Osteocyte (in vitro differentiated cells): ENCODE results near the gene PRDM11. TPM values are rescaled to one million over a fixed set of nuclear protein-coding genes. Genes with fewer than 3 reads are reported as not detected.

Experiments
- DNase-seq: peaks from one replicate; pipeline ENCODE4 v3.0.0; 2021; ENCODE audit warnings: mixed read lengths; ENCODE audit not compliant: unreplicated experiment; ENCODE audit errors: extremely low spot score
- H3K27ac Mint-ChIP-seq: one replicate; pipeline ENCODE4 v1.8.0; 2021; ENCODE audit warnings: mild to moderate bottlenecking, mixed read lengths; ENCODE audit not compliant: unreplicated experiment
- H3K27me3 Mint-ChIP-seq: one replicate; pipeline ENCODE4 v1.8.0; 2021; ENCODE audit warnings: mixed read lengths; ENCODE audit not compliant: unreplicated experiment
- H3K36me3 Mint-ChIP-seq: one replicate; pipeline ENCODE4 v1.8.0; 2021; ENCODE audit warnings: mixed read lengths; ENCODE audit not compliant: unreplicated experiment
- H3K4me1 Mint-ChIP-seq: one replicate; pipeline ENCODE4 v1.8.0; 2021; ENCODE audit warnings: mixed read lengths; ENCODE audit not compliant: unreplicated experiment
- H3K4me3 Mint-ChIP-seq: one replicate; pipeline ENCODE4 v1.8.0; 2021; ENCODE audit warnings: mild to moderate bottlenecking, moderate library complexity, mixed read lengths; ENCODE audit not compliant: unreplicated experiment
- H3K9me3 Mint-ChIP-seq: one replicate; pipeline ENCODE4 v1.8.0; 2021; ENCODE audit warnings: mixed read lengths; ENCODE audit not compliant: unreplicated experiment
- total RNA-seq: library from RNA; stranded (reverse); gene quantifications from 2 replicates; pipeline ENCODE4 v1.2.1, GENCODE V29; 2021
- TF ChIP-seq, protein P1 (sequence below): fragments of 200-600 bp; sonication (generic); IDR thresholded peaks from 2 replicates; pipeline ENCODE4 v1.5.0; 2021; ENCODE audit warnings: antibody characterized with exemption, mild to moderate bottlenecking, moderate library complexity

The PRDM11 gene
- total RNA-seq, 1 donor from 2014 or later: 25.4 TPM

GRCh38 chr11:45150301-45150700, 3.9 kb downstream of the PRDM11 start:
- no peaks in the 10 kb centered on the region for H3K9me3 Mint-ChIP-seq
- no peak overlapping the region for H3K4me3 Mint-ChIP-seq
- H3K4me1 Mint-ChIP-seq: peaks cover 28% of the 10 kb centered on the region
- H3K27ac Mint-ChIP-seq: no peak overlapping the region
- no peaks in the 10 kb centered on the region for H3K27me3 Mint-ChIP-seq
- DNase-seq: peak; percentile 40
- TF ChIP-seq, protein P1, sequence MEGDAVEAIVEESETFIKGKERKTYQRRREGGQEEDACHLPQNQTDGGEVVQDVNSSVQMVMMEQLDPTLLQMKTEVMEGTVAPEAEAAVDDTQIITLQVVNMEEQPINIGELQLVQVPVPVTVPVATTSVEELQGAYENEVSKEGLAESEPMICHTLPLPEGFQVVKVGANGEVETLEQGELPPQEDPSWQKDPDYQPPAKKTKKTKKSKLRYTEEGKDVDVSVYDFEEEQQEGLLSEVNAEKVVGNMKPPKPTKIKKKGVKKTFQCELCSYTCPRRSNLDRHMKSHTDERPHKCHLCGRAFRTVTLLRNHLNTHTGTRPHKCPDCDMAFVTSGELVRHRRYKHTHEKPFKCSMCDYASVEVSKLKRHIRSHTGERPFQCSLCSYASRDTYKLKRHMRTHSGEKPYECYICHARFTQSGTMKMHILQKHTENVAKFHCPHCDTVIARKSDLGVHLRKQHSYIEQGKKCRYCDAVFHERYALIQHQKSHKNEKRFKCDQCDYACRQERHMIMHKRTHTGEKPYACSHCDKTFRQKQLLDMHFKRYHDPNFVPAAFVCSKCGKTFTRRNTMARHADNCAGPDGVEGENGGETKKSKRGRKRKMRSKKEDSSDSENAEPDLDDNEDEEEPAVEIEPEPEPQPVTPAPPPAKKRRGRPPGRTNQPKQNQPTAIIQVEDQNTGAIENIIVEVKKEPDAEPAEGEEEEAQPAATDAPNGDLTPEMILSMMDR: no peak
- H3K36me3 Mint-ChIP-seq: no peaks in the 10 kb centered on the region

GRCh38 chr11:45150943-45151342, 4.5 kb downstream of the PRDM11 start:
- DNase-seq: peak; percentile 30
- Mint-ChIP-seq H3K4me3 (no peak overlapping the region), H3K36me3 (no peaks in the 10 kb centered on the region), H3K4me1 (peaks cover 24% of the 10 kb centered on the region), H3K27ac (no peak overlapping the region), H3K27me3 (no peaks in the 10 kb centered on the region), H3K9me3 (no peaks in the 10 kb centered on the region)
- TF ChIP-seq, protein P1: no peak

DNA sequence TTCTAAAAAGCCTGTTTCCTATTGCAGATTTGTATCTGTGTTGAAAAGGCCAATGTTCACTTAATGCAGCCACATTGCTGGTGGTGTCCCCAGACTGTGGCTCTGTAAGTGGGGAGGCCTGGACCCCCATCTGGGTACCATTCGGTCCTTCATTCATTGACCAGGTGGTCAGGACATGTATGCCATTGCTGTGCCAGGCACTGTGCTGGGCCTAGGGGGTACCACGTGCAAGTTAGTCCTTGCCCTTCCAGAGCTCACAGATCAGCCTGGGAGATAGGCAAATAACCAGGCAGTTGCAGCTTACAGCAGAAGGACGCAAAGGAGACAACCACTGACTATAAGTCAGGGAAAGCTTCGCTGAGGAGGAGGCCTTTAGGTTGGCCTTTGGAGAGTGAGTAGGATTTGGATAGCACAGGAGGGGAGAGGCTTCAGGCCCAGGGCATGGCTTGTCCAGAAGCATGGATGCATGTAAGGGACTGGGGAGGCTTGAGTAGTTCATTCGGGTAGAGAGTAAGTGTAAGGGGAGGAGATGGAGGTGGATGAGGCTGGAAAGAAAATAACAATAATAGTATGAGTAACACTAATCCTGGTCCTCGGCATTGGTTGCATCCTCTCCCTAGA, 5.0 kb downstream of the PRDM11 start:
- TF ChIP-seq, protein P1: no peak
- Mint-ChIP-seq H3K27ac (no peak overlapping the region), H3K4me3 (no peak overlapping the region), H3K27me3 (no peaks in the 10 kb centered on the region), H3K4me1 (peaks cover 21% of the 10 kb centered on the region), H3K9me3 (no peaks in the 10 kb centered on the region), H3K36me3 (no peaks in the 10 kb centered on the region)
- peak; percentile 62 for DNase-seq

DNA sequence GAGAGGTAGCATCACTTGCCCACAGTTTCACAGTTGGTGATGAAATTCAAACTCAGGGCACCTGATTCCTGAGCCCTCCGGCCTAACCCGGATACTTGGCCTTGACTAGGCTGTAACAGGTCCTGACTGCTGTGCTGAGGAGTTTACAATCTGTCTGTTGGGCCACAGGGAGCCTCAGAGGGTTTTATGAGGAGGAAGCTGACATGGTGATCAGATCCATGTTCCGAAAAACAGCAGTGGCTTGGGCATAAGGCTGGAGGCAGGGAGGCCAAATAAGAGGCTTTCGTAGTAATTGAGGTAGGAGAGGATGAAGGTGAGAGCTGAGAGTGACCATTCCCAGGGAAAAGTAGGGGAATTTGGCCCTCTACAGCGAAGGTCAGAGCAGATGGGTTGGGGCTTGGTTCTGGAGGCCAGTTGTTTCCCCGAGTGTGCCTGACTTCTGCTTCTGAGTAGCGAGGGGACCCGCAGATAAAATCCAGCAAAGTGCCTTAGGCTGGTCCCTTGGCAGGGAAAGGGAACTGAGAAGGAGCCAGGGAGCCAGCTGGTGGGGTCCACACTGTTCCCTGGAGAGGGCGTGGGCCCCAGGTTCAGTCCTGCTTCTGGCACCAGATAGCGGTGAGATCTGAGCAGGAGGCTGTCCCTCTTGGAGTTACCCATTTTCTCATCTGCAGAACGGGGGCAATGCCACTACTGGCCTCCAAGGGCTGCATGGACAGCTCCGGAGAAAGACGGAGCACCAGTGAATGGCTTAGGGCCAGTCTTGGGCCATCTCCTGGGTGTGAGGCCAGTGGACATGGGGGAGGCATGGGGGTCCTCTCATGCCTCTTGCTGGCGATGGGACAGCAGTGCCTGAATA, 6.5 kb downstream of the PRDM11 start:
- peaks cover 27% of the 10 kb centered on the region for H3K4me1 Mint-ChIP-seq
- H3K4me3 Mint-ChIP-seq: no peak overlapping the region
- no peaks in the 10 kb centered on the region for H3K36me3 Mint-ChIP-seq
- TF ChIP-seq, protein P1: no peak
- H3K27ac Mint-ChIP-seq: no peak overlapping the region
- DNase-seq: peak; percentile 64
- H3K9me3 Mint-ChIP-seq: no peaks in the 10 kb centered on the region
- H3K27me3 Mint-ChIP-seq: no peaks in the 10 kb centered on the region

- Mint-ChIP-seq H3K36me3 (no peaks in the 10 kb centered on the region), H3K9me3 (no peaks in the 10 kb centered on the region), H3K27me3 (no peaks in the 10 kb centered on the region), H3K4me3 (no peak overlapping the region), H3K27ac (no peak overlapping the region), H3K4me1 (peaks cover 29% of the 10 kb centered on the region)
- TF ChIP-seq, protein P1: no peak
- peak; percentile 57 for DNase-seq
These were observed 7.8 kb downstream of the PRDM11 start for GRCh38 chr11:45154276-45154675.
